DMS 273 (cell line): ENCODE results near the gene BTBD3.

Experiments used
- DNase-seq: peaks from one replicate; lab custom pipeline; 2025; ENCODE audit not compliant: unreplicated experiment; lab: John Stamatoyannopoulos, UW

BTBD3 gene

GRCh38 chr20:11965602-11966001 lies 47.9 kb downstream of the BTBD3 start:
- DNase-seq, result peak; percentile 3

- DNase-seq, result no peak
These were observed 48.5 kb downstream of the BTBD3 start for GRCh38 chr20:11966186-11966585.

GRCh38 chr20:11970243-11970836 lies 52.6 kb downstream of the BTBD3 start:
- no peak for DNase-seq

- peak; percentile 77 for DNase-seq
These were observed 54.8 kb downstream of the BTBD3 start for GRCh38 chr20:11972478-11972877.
